GM12878 (cell line): ENCODE measurements around the gene HMGCR. TPM values are rescaled to one million over a fixed set of nuclear protein-coding genes. Genes with fewer than 3 reads are reported as not detected.

Experiments
- ATAC-seq: fragments of 200-7000 bp; cut with Tn5 transposase; 3 replicates; pipeline ENCODE4 v1.9.1; 2020; ENCODE audit warnings: mild to moderate bottlenecking, moderate library complexity
- BruUV-seq: library from RNA; stranded (reverse); fragments of 400-500 nt; replicated peaks from 2 replicates; lab custom pipeline; 2021; lab: Mats Ljungman, UMichigan
- CTCF ChIA-PET: fragments of 300-600 bp; sonication (Branson Sonifier 250); formaldehyde crosslinking; extraction: SDS; loops from one replicate; lab custom pipeline; 2021; ENCODE audit warnings: inconsistent platforms; lab: Yijun Ruan, JAX
- POLR2A ChIA-PET: fragments of 350-600 bp; formaldehyde crosslinking; extraction: SDS; loops from one replicate; lab custom pipeline; 2021; ENCODE audit warnings: inconsistent platforms; lab: Charles Lee
- RAD21 ChIA-PET: fragments of 300-600 bp; sonication (Branson Sonifier 250); formaldehyde crosslinking; loops from one replicate; lab custom pipeline; 2023; ENCODE audit warnings: antibody characterized with exemption; ENCODE audit not compliant: unreplicated experiment; lab: Charles Lee
- SMC1A ChIA-PET: fragments of 300-600 bp; sonication (Branson Sonifier 250); formaldehyde crosslinking; loops from one replicate; lab custom pipeline; 2023; ENCODE audit not compliant: unreplicated experiment, uncharacterized antibody; lab: Charles Lee
- DNase-seq: peaks from one replicate; pipeline ENCODE4 v3.0.0-alpha.2; 2011; ENCODE audit warnings: low read depth, low spot score
- FAIRE-seq: peaks from 3 replicates; lab custom pipeline; 2011; peaks lifted over from hg19 to GRCh38; lab: Jason Lieb, UNC
- H2AFZ ChIP-seq: 2 replicates; pipeline ENCODE4 v1.6.0; 2011; ENCODE audit warnings: low read depth, low read length, control low read depth; ENCODE audit not compliant: control insufficient read depth
- H3K27ac ChIP-seq: 2 replicates; pipeline ENCODE4 v1.5.1; 2011; ENCODE audit warnings: control low read depth; ENCODE audit not compliant: control insufficient read depth, insufficient read depth
- H3K27me3 ChIP-seq, 2 experiments: replicated peaks in 1 of 2; 2 replicates each; pipeline versions ENCODE4 v1.6.0 to v1.6.1; 2011; ENCODE audit warnings: low read length in 1 of 2; ENCODE audit not compliant: control insufficient read depth in 2 of 2, insufficient read depth in 2 of 2
- H3K36me3 ChIP-seq, 2 experiments: 2 replicates each; pipeline ENCODE4 v1.5.1; 2011; ENCODE audit warnings: low read length in 1 of 2; ENCODE audit not compliant: control insufficient read depth in 2 of 2, insufficient read depth in 2 of 2
- H3K4me1 ChIP-seq: 2 replicates; pipeline ENCODE4 v1.6.1; 2011; ENCODE audit warnings: mild to moderate bottlenecking, low read length, moderate library complexity, mixed read lengths; ENCODE audit not compliant: control insufficient read depth, insufficient read depth
- H3K4me2 ChIP-seq: 2 replicates; pipeline ENCODE4 v1.6.0; 2011; ENCODE audit warnings: control low read depth; ENCODE audit not compliant: control insufficient read depth, insufficient read depth
- H3K4me3 ChIP-seq: fragments of 200-600 bp; sonication (generic); 2 replicates; pipeline ENCODE4 v1.5.1; 2016
- H3K79me2 ChIP-seq: 2 replicates; pipeline ENCODE4 v1.6.0; 2011; ENCODE audit warnings: low read length; ENCODE audit not compliant: control insufficient read depth, insufficient read depth
- H3K9ac ChIP-seq: 2 replicates; pipeline ENCODE4 v1.8.0; 2011; ENCODE audit warnings: low read length, control low read depth, mixed read lengths; ENCODE audit not compliant: control insufficient read depth, insufficient read depth
- H3K9me3 ChIP-seq: replicated peaks from 3 replicates; pipeline ENCODE4 v1.5.1; 2011; ENCODE audit warnings: mild to moderate bottlenecking, low read length; ENCODE audit not compliant: control insufficient read depth, insufficient read depth
- H4K20me1 ChIP-seq: 2 replicates; pipeline ENCODE4 v1.6.0; 2011; ENCODE audit not compliant: control insufficient read depth, insufficient read depth
- NR2F1 ChIP-seq: fragments of 450-650 bp; conservative IDR thresholded peaks from 2 replicates; pipeline ENCODE4 v1.6.1; 2017; ENCODE audit warnings: mild to moderate bottlenecking
- RAD51 ChIP-seq: fragments of 450-650 bp; IDR thresholded peaks from 2 replicates; pipeline ENCODE4 v1.6.1; 2016; ENCODE audit warnings: moderate library complexity, mild to moderate bottlenecking, inconsistent platforms
- SIX5 ChIP-seq: IDR thresholded peaks from 2 replicates; pipeline ENCODE4 v1.6.1; 2011; ENCODE audit warnings: mild to moderate bottlenecking, low read depth, low read length, moderate library complexity; ENCODE audit not compliant: severe bottlenecking
- SMAD1 ChIP-seq: fragments of 450-650 bp; IDR thresholded peaks from 2 replicates; pipeline ENCODE4 v1.6.1; 2018; ENCODE audit warnings: mild to moderate bottlenecking, low read depth; ENCODE audit not compliant: partially characterized antibody
- TBL1XR1 ChIP-seq: IDR thresholded peaks from 2 replicates; pipeline ENCODE4 v1.6.1; 2012; ENCODE audit warnings: low read depth, low read length, improper control_type of control experiment
- YBX1 ChIP-seq: fragments of 450-650 bp; IDR thresholded peaks from 2 replicates; pipeline ENCODE4 v1.6.1; 2016; ENCODE audit warnings: antibody characterized with exemption
- ZNF622 ChIP-seq: fragments of 450-650 bp; IDR thresholded peaks from 2 replicates; pipeline ENCODE4 v1.6.1; 2017; ENCODE audit warnings: mild to moderate bottlenecking, inconsistent platforms
- WGBS: methylation state at CpG from one replicate; pipeline ENCODE4 v1.1.6; 2016; ENCODE audit warnings: low lambda C conversion rate; ENCODE audit not compliant: insufficient replicate concordance, insufficient coverage; ENCODE audit errors: missing lambda C conversion rate; 5-methylcytosine and 5-hydroxymethylcytosine counted together
- in situ Hi-C: fragments of 300-500 bp; cut with MboI; formaldehyde crosslinking; loops from 9 replicates; pipeline ENCODE4 v1.14.3; 2018; ENCODE audit warnings: mixed read lengths
- intact Hi-C: fragments of 100-400 bp; cut with micrococcal nuclease; formaldehyde crosslinking; loops from one replicate; pipeline ENCODE4 v1.14.2; 2022; ENCODE audit not compliant: unreplicated experiment
- polyA plus RNA-seq, 11 experiments: library from polyadenylated mRNA; depleted of rRNA in 4 of 11; unstranded in 6 of 11; stranded (reverse) in 5 of 11; fragments of >200 nt; fragmentation: Nextera tagmentation in 4 of 11; fragmentation: Illumina TruSeq in 1 of 11; extraction: Ambion mirVana in 4 of 11; extraction: Trizol in 1 of 11; gene quantifications; 1 replicate in 1 of 11; 2 replicates in 10 of 11; pipeline versions ENCODE4 v1.2.1 to v1.2.3, GENCODE V29; 2011 to 2016; ENCODE audit warnings: inconsistent platforms in 2 of 11, missing spikeins in 2 of 11, low read depth in 1 of 11
- total RNA-seq, 4 experiments: library from RNA; depleted of rRNA in 3 of 4; stranded (reverse); fragments of >200 nt in 3 of 4; fragmentation: Illumina TruSeq in 1 of 4; extraction: Trizol in 1 of 4; gene quantifications; 2 replicates each; pipeline versions ENCODE4 v1.2.1 to v1.2.3, GENCODE V29; 2013 to 2021
- TF ChIP-seq, protein P1 (sequence below): IDR thresholded peaks from 2 replicates; pipeline ENCODE4 v1.6.1; 2012; ENCODE audit warnings: improper control_type of control experiment, low read depth, low read length; ENCODE audit not compliant: insufficient replicate concordance
- TF ChIP-seq, protein P2 (sequence below): fragments of 450-650 bp; IDR thresholded peaks from 2 replicates; pipeline ENCODE4 v1.6.1; 2018; ENCODE audit warnings: mild to moderate bottlenecking, low read depth, moderate library complexity; ENCODE audit not compliant: partially characterized antibody
- TF ChIP-seq, protein P3 (sequence below): fragments of 450-650 bp; conservative IDR thresholded peaks from 2 replicates; pipeline ENCODE4 v1.6.1; 2017; ENCODE audit warnings: mild to moderate bottlenecking, moderate library complexity
- TF ChIP-seq, protein P4 (sequence below): IDR thresholded peaks from 2 replicates; pipeline ENCODE4 v1.6.1; 2012; ENCODE audit warnings: low read depth, low read length, improper control_type of control experiment

HMGCR gene
- total and polyA plus RNA-seq, 10 of the 15 experiments (the other 5 are each of a cell fraction or from before 2014, with no cell fraction given), result 30.8 to 119 (median 73.9) TPM

DNA sequence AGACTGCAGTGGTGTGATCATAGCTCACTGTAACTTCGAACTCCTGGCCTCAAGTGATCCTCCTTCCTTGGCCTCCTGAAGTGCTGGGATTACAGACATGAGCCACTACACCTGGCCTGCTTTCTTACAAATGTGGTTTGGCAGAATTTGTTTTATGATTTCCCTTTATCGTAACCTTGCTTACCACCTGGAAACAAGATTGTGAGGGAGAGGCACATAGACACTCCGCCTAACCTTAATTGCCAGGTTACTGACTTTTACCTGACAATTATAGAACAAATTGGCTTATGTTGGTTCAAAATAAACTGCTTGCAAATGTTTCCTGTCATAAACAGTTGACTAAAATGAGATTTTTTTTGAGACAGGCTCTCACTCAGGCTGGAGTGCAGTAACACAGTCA lies 26.8 kb upstream of the HMGCR start:
- H3K4me3 ChIP-seq, result no peak overlapping the region
- no peaks in the 10 kb centered on the region for H3K9me3 ChIP-seq
- CTCF ChIA-PET, result interaction anchor here (1.3 to 1.6 kb wide), 2 partner anchors 24 to 371 kb away, joined by 3 to 6 read pairs; no protein-coding TSS in a partner anchor
- no peak overlapping the region for H3K27ac ChIP-seq
- H3K27me3 ChIP-seq, result no peaks in the 10 kb centered on the region
- DNase-seq, result no peak
- H3K79me2 ChIP-seq, result no peaks in the 10 kb centered on the region
- in situ Hi-C loops (no loop called here), intact Hi-C loops (no loop called here)
- no peak overlapping the region for H3K4me2 ChIP-seq
- POLR2A ChIA-PET, result no interaction called here
- H4K20me1 ChIP-seq, result no peaks in the 10 kb centered on the region
- no peaks in the 10 kb centered on the region for H3K4me1 ChIP-seq
- SMC1A ChIA-PET, result interaction anchor here (0.9 kb wide), 1 partner anchor 18 kb away, joined by 3 read pairs; no protein-coding TSS in a partner anchor
- H3K9ac ChIP-seq, result no peak overlapping the region
- H3K36me3 ChIP-seq, result no peaks in the 10 kb centered on the region
- WGBS, result 50% methylated on average over 3 of the region's 3 CpGs
- H2AFZ ChIP-seq, result no peak overlapping the region
- RAD21 ChIA-PET, result interaction anchor here (1.6 kb wide), 1 partner anchor 27 kb away, joined by 3 read pairs; the partner anchor contains the start of gene HMGCR
- BruUV-seq, result no TSS peak
- no peak for ATAC-seq
- no peak for FAIRE-seq
- no peak for TF ChIP-seq SMAD1
- TF ChIP-seq YBX1, result no peak
- TF ChIP-seq, protein P1, sequence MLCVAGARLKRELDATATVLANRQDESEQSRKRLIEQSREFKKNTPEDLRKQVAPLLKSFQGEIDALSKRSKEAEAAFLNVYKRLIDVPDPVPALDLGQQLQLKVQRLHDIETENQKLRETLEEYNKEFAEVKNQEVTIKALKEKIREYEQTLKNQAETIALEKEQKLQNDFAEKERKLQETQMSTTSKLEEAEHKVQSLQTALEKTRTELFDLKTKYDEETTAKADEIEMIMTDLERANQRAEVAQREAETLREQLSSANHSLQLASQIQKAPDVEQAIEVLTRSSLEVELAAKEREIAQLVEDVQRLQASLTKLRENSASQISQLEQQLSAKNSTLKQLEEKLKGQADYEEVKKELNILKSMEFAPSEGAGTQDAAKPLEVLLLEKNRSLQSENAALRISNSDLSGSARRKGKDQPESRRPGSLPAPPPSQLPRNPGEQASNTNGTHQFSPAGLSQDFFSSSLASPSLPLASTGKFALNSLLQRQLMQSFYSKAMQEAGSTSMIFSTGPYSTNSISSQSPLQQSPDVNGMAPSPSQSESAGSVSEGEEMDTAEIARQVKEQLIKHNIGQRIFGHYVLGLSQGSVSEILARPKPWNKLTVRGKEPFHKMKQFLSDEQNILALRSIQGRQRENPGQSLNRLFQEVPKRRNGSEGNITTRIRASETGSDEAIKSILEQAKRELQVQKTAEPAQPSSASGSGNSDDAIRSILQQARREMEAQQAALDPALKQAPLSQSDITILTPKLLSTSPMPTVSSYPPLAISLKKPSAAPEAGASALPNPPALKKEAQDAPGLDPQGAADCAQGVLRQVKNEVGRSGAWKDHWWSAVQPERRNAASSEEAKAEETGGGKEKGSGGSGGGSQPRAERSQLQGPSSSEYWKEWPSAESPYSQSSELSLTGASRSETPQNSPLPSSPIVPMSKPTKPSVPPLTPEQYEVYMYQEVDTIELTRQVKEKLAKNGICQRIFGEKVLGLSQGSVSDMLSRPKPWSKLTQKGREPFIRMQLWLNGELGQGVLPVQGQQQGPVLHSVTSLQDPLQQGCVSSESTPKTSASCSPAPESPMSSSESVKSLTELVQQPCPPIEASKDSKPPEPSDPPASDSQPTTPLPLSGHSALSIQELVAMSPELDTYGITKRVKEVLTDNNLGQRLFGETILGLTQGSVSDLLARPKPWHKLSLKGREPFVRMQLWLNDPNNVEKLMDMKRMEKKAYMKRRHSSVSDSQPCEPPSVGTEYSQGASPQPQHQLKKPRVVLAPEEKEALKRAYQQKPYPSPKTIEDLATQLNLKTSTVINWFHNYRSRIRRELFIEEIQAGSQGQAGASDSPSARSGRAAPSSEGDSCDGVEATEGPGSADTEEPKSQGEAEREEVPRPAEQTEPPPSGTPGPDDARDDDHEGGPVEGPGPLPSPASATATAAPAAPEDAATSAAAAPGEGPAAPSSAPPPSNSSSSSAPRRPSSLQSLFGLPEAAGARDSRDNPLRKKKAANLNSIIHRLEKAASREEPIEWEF, result no peak
- no peak for TF ChIP-seq SIX5
- TF ChIP-seq, protein P2, sequence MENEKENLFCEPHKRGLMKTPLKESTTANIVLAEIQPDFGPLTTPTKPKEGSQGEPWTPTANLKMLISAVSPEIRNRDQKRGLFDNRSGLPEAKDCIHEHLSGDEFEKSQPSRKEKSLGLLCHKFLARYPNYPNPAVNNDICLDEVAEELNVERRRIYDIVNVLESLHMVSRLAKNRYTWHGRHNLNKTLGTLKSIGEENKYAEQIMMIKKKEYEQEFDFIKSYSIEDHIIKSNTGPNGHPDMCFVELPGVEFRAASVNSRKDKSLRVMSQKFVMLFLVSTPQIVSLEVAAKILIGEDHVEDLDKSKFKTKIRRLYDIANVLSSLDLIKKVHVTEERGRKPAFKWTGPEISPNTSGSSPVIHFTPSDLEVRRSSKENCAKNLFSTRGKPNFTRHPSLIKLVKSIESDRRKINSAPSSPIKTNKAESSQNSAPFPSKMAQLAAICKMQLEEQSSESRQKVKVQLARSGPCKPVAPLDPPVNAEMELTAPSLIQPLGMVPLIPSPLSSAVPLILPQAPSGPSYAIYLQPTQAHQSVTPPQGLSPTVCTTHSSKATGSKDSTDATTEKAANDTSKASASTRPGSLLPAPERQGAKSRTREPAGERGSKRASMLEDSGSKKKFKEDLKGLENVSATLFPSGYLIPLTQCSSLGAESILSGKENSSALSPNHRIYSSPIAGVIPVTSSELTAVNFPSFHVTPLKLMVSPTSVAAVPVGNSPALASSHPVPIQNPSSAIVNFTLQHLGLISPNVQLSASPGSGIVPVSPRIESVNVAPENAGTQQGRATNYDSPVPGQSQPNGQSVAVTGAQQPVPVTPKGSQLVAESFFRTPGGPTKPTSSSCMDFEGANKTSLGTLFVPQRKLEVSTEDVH, result no peak
- TF ChIP-seq TBL1XR1, result no peak
- TF ChIP-seq RAD51, result no peak
- TF ChIP-seq NR2F1, result no peak
- TF ChIP-seq, protein P3, sequence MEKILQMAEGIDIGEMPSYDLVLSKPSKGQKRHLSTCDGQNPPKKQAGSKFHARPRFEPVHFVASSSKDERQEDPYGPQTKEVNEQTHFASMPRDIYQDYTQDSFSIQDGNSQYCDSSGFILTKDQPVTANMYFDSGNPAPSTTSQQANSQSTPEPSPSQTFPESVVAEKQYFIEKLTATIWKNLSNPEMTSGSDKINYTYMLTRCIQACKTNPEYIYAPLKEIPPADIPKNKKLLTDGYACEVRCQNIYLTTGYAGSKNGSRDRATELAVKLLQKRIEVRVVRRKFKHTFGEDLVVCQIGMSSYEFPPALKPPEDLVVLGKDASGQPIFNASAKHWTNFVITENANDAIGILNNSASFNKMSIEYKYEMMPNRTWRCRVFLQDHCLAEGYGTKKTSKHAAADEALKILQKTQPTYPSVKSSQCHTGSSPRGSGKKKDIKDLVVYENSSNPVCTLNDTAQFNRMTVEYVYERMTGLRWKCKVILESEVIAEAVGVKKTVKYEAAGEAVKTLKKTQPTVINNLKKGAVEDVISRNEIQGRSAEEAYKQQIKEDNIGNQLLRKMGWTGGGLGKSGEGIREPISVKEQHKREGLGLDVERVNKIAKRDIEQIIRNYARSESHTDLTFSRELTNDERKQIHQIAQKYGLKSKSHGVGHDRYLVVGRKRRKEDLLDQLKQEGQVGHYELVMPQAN, result no peak
- no peak for TF ChIP-seq ZNF622
- TF ChIP-seq, protein P4, sequence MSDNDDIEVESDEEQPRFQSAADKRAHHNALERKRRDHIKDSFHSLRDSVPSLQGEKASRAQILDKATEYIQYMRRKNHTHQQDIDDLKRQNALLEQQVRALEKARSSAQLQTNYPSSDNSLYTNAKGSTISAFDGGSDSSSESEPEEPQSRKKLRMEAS, result no peak
